Adipocyte (in vitro differentiated cells): ENCODE results near the gene CAPN12.
A peak's percentile ranks its signal among the peaks of the same experiment; 100 is the strongest.
"Not testable (repeated sequence)": the region's sequence is repeated elsewhere in the genome, so short reads cannot be mapped to it uniquely, and the experiment has no call there.

Source experiments
- DNase-seq: peaks from one replicate; pipeline ENCODE4 v3.0.0-alpha.2; 2015; ENCODE audit warnings: low read depth
- H3K27me3 ChIP-seq: replicated peaks from 2 replicates; pipeline ENCODE4 v1.7.0; 2013; ENCODE audit warnings: mild to moderate bottlenecking, low read length, moderate library complexity; ENCODE audit not compliant: control insufficient read depth, insufficient read depth
- H3K36me3 ChIP-seq: 2 replicates; pipeline ENCODE4 v1.7.0; 2013; ENCODE audit warnings: low read length, mild to moderate bottlenecking, moderate library complexity; ENCODE audit not compliant: control insufficient read depth, insufficient read depth, severe bottlenecking
- H3K4me1 ChIP-seq: 2 replicates; pipeline ENCODE4 v1.7.0; 2013; ENCODE audit warnings: mild to moderate bottlenecking, low read length, moderate library complexity; ENCODE audit not compliant: control insufficient read depth, insufficient read depth
- H3K4me3 ChIP-seq: 2 replicates; pipeline ENCODE4 v1.7.0; 2013; ENCODE audit warnings: mild to moderate bottlenecking, low read length, moderate library complexity
- H3K9ac ChIP-seq: 2 replicates; pipeline ENCODE4 v1.7.0; 2013; ENCODE audit warnings: mild to moderate bottlenecking, low read length, moderate library complexity
- H3K9me3 ChIP-seq: 2 replicates; pipeline ENCODE4 v1.7.0; 2013; ENCODE audit warnings: mild to moderate bottlenecking, low read length, moderate library complexity; ENCODE audit not compliant: control insufficient read depth

Gene CAPN12, protein sequence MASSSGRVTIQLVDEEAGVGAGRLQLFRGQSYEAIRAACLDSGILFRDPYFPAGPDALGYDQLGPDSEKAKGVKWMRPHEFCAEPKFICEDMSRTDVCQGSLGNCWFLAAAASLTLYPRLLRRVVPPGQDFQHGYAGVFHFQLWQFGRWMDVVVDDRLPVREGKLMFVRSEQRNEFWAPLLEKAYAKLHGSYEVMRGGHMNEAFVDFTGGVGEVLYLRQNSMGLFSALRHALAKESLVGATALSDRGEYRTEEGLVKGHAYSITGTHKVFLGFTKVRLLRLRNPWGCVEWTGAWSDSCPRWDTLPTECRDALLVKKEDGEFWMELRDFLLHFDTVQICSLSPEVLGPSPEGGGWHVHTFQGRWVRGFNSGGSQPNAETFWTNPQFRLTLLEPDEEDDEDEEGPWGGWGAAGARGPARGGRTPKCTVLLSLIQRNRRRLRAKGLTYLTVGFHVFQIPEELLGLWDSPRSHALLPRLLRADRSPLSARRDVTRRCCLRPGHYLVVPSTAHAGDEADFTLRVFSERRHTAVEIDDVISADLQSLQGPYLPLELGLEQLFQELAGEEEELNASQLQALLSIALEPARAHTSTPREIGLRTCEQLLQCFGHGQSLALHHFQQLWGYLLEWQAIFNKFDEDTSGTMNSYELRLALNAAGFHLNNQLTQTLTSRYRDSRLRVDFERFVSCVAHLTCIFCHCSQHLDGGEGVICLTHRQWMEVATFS

DNA sequence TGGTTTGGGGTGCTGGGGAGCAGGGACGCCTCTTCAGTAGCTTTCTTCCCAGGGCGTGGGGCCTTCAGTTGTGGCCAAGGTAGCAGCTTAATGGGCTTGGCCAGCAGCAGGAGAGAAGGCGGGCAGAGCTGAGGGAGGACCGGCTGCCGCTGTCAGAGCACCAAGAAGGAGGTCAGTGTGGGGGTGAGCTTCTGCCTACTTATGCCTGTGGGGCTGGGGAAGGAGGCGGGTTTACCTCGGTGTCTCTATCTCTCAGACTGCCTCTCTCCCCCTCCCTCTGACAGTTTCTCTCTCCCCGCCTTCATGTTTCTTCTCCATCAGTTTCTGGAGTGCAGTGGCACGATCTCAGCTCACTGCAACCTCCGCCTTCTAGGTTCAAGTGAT is at the start of gene CAPN12:
Gene CAPN12, minus strand, starts transcription at position 177 of the 384 bp plus-strand sequence. CDS start 309 bp downstream, outside the sequence.
- DNase-seq, result no peak
- Histone ChIP-seq H3K27me3 (no peaks in the 10 kb centered on the region), H3K4me1 (no peaks in the 10 kb centered on the region), H3K4me3 (no peak within 1 kb of the TSS), H3K9me3 (no peaks in the 10 kb centered on the region), H3K9ac (no peak within 1 kb of the TSS), H3K36me3 (no peaks in the 10 kb centered on the region)

DNA sequence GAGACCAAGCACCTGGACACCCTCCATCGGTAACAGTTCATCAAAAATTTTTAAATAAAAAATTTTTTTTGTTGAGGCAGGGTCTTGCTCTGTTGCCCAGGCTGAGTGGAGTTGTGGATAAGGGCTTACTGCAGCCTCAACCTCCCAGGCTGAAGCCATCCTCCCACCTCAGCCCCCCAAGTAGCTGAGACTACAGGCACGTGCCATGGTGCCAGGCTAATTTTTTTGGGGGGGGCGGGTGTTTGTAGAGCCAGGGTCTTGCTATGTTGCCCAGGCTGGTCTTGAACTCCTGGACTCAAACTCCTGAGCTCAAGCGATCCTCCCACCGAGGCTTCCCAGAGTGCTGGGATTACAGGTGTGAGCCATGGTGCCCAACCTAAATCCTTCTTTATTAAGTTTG is 49.4 kb upstream of the CAPN12 start:
- no peaks in the 10 kb centered on the region for H3K4me1 ChIP-seq
- H3K4me3 ChIP-seq, result no peak overlapping the region
- no peak overlapping the region for H3K9ac ChIP-seq
- no peaks in the 10 kb centered on the region for H3K36me3 ChIP-seq
- DNase-seq, result no peak
- H3K9me3 ChIP-seq, result no peaks in the 10 kb centered on the region
- H3K27me3 ChIP-seq, result no peaks in the 10 kb centered on the region

DNA sequence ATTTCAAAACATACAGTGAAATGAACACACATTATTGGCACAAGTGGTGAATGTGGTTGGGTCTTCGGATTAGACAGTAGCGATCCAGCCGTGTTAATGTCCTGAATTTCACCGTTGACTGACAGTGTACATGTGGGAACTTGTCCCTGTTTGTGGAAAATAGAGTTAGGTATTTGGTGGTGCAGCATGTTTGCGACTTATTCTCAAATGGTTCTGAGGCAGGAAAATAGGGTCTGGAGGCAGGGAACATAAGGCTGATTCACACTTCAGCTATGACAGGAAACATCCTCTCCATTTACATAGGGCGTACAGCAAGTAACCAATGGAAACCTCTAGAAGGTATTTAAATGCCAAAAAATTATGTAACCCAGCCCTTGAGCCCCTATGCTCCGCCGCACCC is 48.9 kb upstream of the CAPN12 start:
- peak; percentile 29 for DNase-seq
- no peaks in the 10 kb centered on the region for H3K4me1 ChIP-seq
- no peaks in the 10 kb centered on the region for H3K36me3 ChIP-seq
- no peak overlapping the region for H3K9ac ChIP-seq
- no peak overlapping the region for H3K4me3 ChIP-seq
- H3K27me3 ChIP-seq, result no peaks in the 10 kb centered on the region
- no peaks in the 10 kb centered on the region for H3K9me3 ChIP-seq

DNA sequence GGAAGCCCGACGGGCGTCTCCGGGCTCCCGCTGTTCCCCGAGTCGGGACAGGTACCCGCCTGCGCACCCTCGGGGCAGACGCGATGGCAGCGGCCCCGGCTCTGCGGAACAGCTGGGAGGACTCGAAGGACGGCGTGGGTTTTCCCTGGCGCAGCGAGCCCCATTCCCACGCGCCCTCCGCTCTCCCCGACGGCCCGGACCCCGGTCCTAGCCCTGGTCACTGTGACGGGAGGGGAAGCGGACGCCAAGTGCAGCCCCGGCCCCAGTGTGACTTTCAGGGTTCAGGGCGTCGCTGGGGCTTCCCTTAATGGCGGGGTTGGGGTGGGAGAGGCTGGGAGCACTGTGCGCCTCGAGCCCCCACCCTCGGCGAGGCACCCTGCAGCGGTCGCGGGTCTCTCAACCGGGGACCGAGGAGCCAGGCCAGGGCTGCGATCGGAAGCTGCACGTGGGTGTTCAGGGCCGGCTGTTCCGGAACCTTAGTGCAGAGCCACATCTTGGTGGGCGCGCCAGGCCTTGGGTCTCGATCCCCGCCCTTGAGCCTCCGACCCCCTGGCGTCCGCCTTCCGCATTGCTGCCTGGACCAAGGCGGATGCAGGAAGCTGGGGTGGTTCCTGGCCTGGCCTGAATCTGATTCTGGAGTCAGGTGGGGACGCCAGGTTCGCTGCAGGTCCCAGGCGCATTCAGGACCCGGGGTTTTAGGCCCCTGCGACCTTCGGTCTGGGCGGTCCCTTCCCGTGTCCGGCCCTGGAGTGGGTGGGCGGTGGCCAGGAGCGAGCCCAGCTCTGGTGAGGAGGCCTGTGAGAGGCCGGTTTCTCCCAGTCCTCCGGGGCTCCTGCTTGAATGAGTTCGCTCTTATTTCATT is 48.2 kb upstream of the CAPN12 start:
- H3K9ac ChIP-seq, result no peak overlapping the region
- H3K36me3 ChIP-seq, result no peaks in the 10 kb centered on the region
- no peaks in the 10 kb centered on the region for H3K4me1 ChIP-seq
- H3K9me3 ChIP-seq, result no peaks in the 10 kb centered on the region
- DNase-seq, result peak; percentile 4
- no peak overlapping the region for H3K4me3 ChIP-seq
- H3K27me3 ChIP-seq, result no peaks in the 10 kb centered on the region

DNA sequence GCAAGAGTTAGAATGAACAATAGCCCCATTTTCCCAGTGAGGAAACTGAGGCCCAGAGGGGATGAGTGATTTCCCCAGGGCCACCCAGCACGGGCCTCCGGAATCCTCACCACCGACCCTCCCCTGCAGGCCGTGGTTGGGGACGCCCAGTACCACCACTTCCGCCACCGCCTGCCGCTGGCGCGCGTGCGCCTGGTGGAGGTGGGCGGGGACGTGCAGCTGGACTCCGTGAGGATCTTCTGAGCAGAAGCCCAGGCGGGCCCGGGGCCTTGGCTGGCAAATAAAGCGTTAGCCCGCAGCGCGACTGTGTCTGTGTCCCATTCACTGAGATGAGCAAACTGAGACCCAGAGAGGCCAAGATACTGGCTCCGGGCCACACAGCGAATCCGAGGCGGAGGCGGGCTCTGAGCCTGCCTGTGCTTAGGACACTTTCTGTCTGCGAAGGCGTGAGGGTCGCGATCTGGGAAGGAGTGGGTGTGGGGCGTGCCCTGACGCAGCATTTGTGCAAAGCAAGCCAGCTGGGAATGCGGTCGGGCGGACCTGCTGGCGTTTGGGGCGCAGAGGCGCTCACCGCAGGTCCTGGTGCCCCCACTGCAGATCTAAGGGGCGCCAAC is 47.3 kb upstream of the CAPN12 start:
- H3K36me3 ChIP-seq, H3K27me3 ChIP-seq, H3K4me1 ChIP-seq, H3K9me3 ChIP-seq, DNase-seq: not testable (repeated sequence)
- Histone ChIP-seq H3K9ac (peak overlapping the region; percentile 58), H3K4me3 (peak overlapping the region; percentile 64)

DNA sequence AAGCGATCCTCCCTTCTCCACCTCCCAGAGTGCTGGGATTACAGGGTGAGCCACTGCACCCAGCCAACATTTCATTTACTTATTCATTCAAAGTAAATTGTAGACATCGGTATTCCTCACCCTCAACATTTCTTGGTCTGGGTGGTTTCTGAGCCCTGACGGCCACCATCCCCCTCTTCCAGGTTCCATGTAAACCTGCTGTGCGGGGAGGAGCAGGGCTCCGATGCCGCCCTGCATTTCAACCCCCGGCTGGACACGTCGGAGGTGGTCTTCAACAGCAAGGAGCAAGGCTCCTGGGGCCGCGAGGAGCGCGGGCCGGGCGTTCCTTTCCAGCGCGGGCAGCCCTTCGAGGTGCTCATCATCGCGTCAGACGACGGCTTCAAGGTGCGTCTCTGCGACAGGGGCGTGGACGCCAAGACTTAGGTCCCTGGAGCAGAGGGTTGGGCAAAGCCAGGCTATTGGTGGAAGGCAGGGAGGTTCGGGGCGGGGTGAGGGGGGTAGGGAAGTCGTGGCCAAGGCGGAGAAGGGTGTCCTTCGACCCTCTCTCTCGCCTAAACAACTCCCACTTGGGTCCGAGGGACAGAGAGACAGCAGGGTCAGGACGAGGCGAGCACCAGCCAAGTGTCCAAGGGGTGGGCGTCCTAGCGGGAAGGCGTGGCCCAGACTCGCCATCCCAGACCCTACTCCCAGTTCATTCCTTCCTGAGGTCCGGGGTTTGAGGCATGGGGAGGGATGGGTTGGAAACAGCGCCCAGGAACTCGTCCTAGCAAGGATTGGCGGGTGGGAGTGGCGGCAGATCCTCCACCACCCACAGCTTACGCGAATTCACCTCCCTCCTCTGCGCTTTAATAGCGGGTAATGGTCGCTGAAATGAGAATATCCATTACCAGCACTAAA is 46.5 kb upstream of the CAPN12 start:
- H3K4me1 ChIP-seq, H3K36me3 ChIP-seq, H3K9me3 ChIP-seq, DNase-seq, H3K27me3 ChIP-seq: not testable (repeated sequence)
- Histone ChIP-seq H3K9ac (peak overlapping the region; percentile 58), H3K4me3 (peak overlapping the region; percentile 64)

DNA sequence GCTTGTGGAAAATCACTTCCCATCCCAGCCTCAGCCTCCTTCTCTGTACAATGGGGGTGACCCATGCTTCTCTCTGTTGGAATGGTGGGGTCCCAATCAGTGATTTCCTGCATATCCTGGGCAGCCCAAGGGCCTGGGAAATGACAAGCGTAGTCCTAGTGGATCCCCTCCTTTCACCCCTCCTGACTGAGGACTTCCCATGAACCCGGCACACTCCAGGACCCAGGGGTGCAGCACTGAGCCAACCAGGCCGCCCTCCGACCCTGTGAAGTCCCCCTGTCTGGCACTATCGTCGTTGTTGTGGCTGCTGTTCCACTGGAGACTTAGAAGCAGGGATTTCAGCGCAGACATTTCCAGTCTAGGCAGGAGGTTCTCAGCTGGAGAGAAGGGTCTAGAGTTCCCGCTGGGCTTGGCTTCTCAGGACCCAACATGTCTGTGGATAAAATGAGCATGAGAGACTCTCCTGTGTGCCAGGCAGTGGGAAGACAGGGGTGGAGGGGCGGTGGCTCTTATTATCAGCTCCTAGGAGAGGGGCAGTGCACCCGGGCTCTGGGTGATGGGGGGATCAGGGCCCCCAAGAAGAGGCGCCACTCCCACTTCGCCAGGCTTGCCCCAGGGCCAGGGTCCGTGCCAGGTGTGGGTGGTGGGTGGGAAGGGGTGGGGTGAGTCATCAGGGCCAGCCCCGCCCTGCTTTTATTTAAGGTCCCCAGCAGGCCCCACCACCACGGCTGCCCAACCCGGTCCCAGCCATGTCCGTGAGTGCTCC is 44.4 kb upstream of the CAPN12 start, which contains the start of gene LGALS7B:
Gene LGALS7B, plus strand, starts transcription at position 723 of the 766 bp plus-strand sequence. Its CDS starts 27 bp downstream, at position 750.
- no peak within 1 kb of the TSS for H3K9ac ChIP-seq
- no peaks in the 10 kb centered on the region for H3K36me3 ChIP-seq
- H3K4me1 ChIP-seq, result no peaks in the 10 kb centered on the region
- H3K9me3 ChIP-seq, result no peaks in the 10 kb centered on the region
- no peaks in the 10 kb centered on the region for H3K27me3 ChIP-seq
- no peak for DNase-seq
- no peak within 1 kb of the TSS for H3K4me3 ChIP-seq

DNA sequence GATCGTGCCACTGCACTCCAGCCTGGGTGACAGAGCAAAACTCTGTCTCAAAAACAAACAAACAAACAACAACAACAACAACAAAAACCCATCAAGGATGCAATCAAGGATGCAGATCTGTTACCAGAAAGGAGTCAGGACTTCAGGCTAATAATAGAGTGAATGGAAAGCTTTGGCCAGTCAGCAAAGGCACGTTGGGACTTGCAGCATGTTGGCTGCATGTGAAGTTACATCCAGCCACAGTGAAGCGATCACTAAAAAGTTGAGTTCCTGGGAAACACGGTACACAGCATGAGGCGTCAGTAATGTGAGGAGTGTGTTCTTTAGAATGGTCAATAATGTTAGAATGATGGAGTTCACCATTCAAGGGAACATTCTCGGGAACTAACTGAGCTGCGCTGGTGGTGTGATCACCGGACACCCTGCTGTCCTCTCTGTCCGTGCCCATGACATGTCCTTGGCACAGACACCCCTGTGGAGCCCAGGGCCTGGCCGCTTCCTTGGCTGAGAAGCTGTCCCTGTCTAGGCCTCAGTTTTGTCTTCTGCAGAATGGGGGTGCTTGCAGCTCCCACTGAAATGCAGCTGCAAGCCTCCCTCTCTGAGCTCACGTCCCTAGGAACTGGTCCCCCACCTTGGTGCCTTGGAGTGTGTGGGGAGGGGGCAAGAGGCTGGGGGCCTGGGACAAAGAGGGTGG is 42.4 kb upstream of the CAPN12 start:
- no peaks in the 10 kb centered on the region for H3K4me1 ChIP-seq
- DNase-seq, result no peak
- no peak overlapping the region for H3K9ac ChIP-seq
- H3K9me3 ChIP-seq, result no peaks in the 10 kb centered on the region
- no peak overlapping the region for H3K4me3 ChIP-seq
- H3K27me3 ChIP-seq, result no peaks in the 10 kb centered on the region
- H3K36me3 ChIP-seq, result no peaks in the 10 kb centered on the region

DNA sequence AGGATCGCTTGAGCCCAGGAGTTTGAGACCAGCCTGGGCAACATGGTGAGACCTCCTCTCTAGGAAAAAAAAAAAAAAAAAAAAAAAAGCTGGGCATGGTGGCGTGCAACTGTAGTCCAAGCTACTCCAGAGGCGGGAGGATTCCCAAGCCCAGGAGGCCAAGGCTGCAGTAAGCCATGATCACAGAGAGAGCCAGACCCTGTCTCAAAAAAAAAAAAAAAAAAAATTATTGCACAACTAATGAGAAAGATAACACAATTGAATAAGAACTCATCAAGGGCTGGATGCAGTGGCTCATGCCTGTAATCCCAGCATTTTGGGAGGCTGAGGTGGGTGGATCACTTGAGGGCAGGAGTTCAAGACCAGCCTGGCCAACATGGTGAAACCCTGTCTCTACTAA is 41.8 kb upstream of the CAPN12 start:
- H3K27me3 ChIP-seq, H3K9ac ChIP-seq, H3K4me3 ChIP-seq, H3K36me3 ChIP-seq, DNase-seq, H3K9me3 ChIP-seq, H3K4me1 ChIP-seq: not testable (repeated sequence)
